Measurements from ENCODE around the gene PEX5L.
"Not testable (repeated sequence)": the region's sequence is repeated elsewhere in the genome, so short reads cannot be mapped to it uniquely, and the experiment has no call there.

The PEX5L gene

GRCh38 chr3:180026997-180027396 lies 9.7 kb downstream of the PEX5L start:
- TF ChIP-seq FOXK2 (IDR thresholded peaks at IDR 0.05), result no peak
- TF ChIP-seq NFRKB (IDR thresholded peaks at IDR 0.05), result no peak
- no peak for TF ChIP-seq FOXM1 (IDR thresholded peaks at IDR 0.05; ENCODE audit: borderline replicate concordance)
- no peak for TF ChIP-seq SUZ12 (IDR thresholded peaks at IDR 0.05)
- no peak for TF ChIP-seq ARNT (IDR thresholded peaks at IDR 0.05)
- TF ChIP-seq TARDBP (IDR thresholded peaks at IDR 0.05), result no peak
- DNase-seq (ENCODE audit: extremely low spot score), result no peak
- POLR2A ChIA-PET, result no interaction called here
- CTCF ChIA-PET, result interaction anchor here (0.7 kb wide), 1 partner anchor 11 kb away, joined by 3 read pairs; no protein-coding TSS in a partner anchor

GRCh38 chr3:180018543-180018942 lies 18.2 kb downstream of the PEX5L start:
- TF ChIP-seq ELF4 (IDR thresholded peaks at IDR 0.05) (no peak), CTBP1 (IDR thresholded peaks at IDR 0.05; ENCODE audit: borderline replicate concordance) (no peak), ZNF384 (IDR thresholded peaks at IDR 0.05) (no peak)
- DNase-seq (ENCODE audit: extremely low spot score), result no peak
- ChIA-PET POLR2A (no interaction called here), CTCF (no interaction called here)

GRCh38 chr3:180017846-180018245 lies 18.9 kb downstream of the PEX5L start:
- POLR2A ChIA-PET, result no interaction called here
- no peak for DNase-seq (ENCODE audit: extremely low spot score)
- no peak for TF ChIP-seq PKNOX1 (IDR thresholded peaks at IDR 0.05)
- no peak for TF ChIP-seq ARNT (IDR thresholded peaks at IDR 0.05)
- no peak for TF ChIP-seq LEF1 (IDR thresholded peaks at IDR 0.05; ENCODE audit: borderline replicate concordance)
- TF ChIP-seq L3MBTL2 (conservative IDR thresholded peaks at IDR 0.05), result no peak
- no peak for TF ChIP-seq SUZ12 (IDR thresholded peaks at IDR 0.05)
- TF ChIP-seq TARDBP (IDR thresholded peaks at IDR 0.05), result no peak
- TF ChIP-seq ELF4 (IDR thresholded peaks at IDR 0.05), result no peak
- no peak for TF ChIP-seq NFRKB (IDR thresholded peaks at IDR 0.05)
- CTCF ChIA-PET, result no interaction called here

- POLR2A ChIA-PET, result no interaction called here
- DNase-seq (ENCODE audit: extremely low spot score), result no peak
- TF ChIP-seq L3MBTL2 (conservative IDR thresholded peaks at IDR 0.05) (no peak), ZNF384 (IDR thresholded peaks at IDR 0.05) (no peak), FOXA1 (IDR thresholded peaks at IDR 0.05) (no peak), SP1 (IDR thresholded peaks at IDR 0.05) (no peak), CTBP1 (IDR thresholded peaks at IDR 0.05; ENCODE audit: borderline replicate concordance) (no peak), ELF4 (IDR thresholded peaks at IDR 0.05) (no peak), HDGF (IDR thresholded peaks at IDR 0.05; ENCODE audit: borderline replicate concordance) (no peak), LEF1 (IDR thresholded peaks at IDR 0.05; ENCODE audit: borderline replicate concordance) (no peak), BHLHE40 (IDR thresholded peaks at IDR 0.05; ENCODE audit: borderline replicate concordance) (no peak), FOXK2 (IDR thresholded peaks at IDR 0.05) (no peak), NFRKB (IDR thresholded peaks at IDR 0.05) (no peak), ARNT (IDR thresholded peaks at IDR 0.05) (no peak), TARDBP (IDR thresholded peaks at IDR 0.05) (no peak), PKNOX1 (IDR thresholded peaks at IDR 0.05) (no peak), SUZ12 (IDR thresholded peaks at IDR 0.05) (no peak), FOXM1 (IDR thresholded peaks at IDR 0.05; ENCODE audit: borderline replicate concordance) (no peak)
- CTCF ChIA-PET, result no interaction called here
These were observed 24.8 kb downstream of the PEX5L start for GRCh38 chr3:180011927-180012326.

GRCh38 chr3:180008318-180008717 lies 28.4 kb downstream of the PEX5L start:
- DNase-seq (ENCODE audit: extremely low spot score); POLR2A ChIA-PET; CTCF ChIA-PET: not testable (repeated sequence)

- DNase-seq (ENCODE audit: extremely low spot score), result no peak
- POLR2A ChIA-PET, result no interaction called here
- TF ChIP-seq FOXM1 (IDR thresholded peaks at IDR 0.05; ENCODE audit: borderline replicate concordance) (no peak), SUZ12 (IDR thresholded peaks at IDR 0.05) (no peak), LEF1 (IDR thresholded peaks at IDR 0.05; ENCODE audit: borderline replicate concordance) (no peak), PKNOX1 (IDR thresholded peaks at IDR 0.05) (no peak), ZNF384 (IDR thresholded peaks at IDR 0.05) (no peak), SP1 (IDR thresholded peaks at IDR 0.05) (no peak), ARNT (IDR thresholded peaks at IDR 0.05) (no peak)
- CTCF ChIA-PET, result no interaction called here
These were observed 32.2 kb downstream of the PEX5L start for GRCh38 chr3:180004542-180004941.

- TF ChIP-seq ELF4 (IDR thresholded peaks at IDR 0.05) (no peak), HDGF (IDR thresholded peaks at IDR 0.05; ENCODE audit: borderline replicate concordance) (no peak), FOXA1 (IDR thresholded peaks at IDR 0.05) (no peak)
- CTCF ChIA-PET, result no interaction called here
- DNase-seq (ENCODE audit: extremely low spot score), result no peak
- POLR2A ChIA-PET, result no interaction called here
These were observed 34.7 kb downstream of the PEX5L start for GRCh38 chr3:180002006-180002405.

- CTCF ChIA-PET, result no interaction called here
- TF ChIP-seq ARNT (IDR thresholded peaks at IDR 0.05), result no peak
- no peak for TF ChIP-seq HDGF (IDR thresholded peaks at IDR 0.05; ENCODE audit: borderline replicate concordance)
- TF ChIP-seq FOXK2 (IDR thresholded peaks at IDR 0.05), result no peak
- TF ChIP-seq TARDBP (IDR thresholded peaks at IDR 0.05), result no peak
- POLR2A ChIA-PET, result no interaction called here
- DNase-seq (ENCODE audit: extremely low spot score), result no peak
These were observed 36.2 kb downstream of the PEX5L start for GRCh38 chr3:180000500-180000899.

All from HEK293T (cell line).